ENCODE measurements around the gene MDGA2. TPM values are rescaled to one million over a fixed set of nuclear protein-coding genes. Genes with fewer than 3 reads are reported as not detected.

The MDGA2 gene
- total and polyA plus RNA-seq, 2 of the 4 experiments (the other 2 are of a cell fraction): 0.02 TPM; not detected in 1

DNA sequence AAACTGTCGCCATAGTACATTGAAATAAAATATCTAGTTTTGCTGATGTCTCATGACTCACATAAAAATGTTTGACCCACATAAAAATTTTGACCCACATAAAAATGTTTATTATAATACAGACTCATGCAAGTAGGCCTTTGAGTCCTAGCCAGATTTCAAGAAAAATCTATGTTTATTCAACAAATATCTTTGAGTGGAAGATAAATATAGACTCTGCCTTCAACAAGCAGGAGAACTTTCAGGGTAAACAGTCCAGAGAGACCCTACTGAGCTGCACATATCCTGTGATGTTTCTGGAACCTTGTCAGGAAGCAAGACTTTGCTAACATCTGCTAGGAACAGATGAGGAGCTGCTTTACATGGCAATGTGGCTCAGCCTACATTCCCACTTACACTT is 283.1 kb downstream of the MDGA2 start:
- Histone ChIP-seq H3K9me1 (ENCODE audit: insufficient read depth, low read length) (no peaks in the 10 kb centered on the region), H2BK15ac (ENCODE audit: low read depth, low read length) (no peak overlapping the region), H3K27me3 (ENCODE audit: control insufficient read depth, insufficient read depth, low read length) (no peaks in the 10 kb centered on the region), H4K5ac (ENCODE audit: low read depth, low read length) (no peak overlapping the region), H3K18ac (ENCODE audit: low read depth, low read length) (no peak overlapping the region), H3K79me1 (ENCODE audit: low read depth in 1 of 2, low read length in 2 of 2) (no peaks in the 10 kb centered on the region), H3K23ac (ENCODE audit: low read depth, low read length) (no peak overlapping the region), H3K4ac (ENCODE audit: low read depth, low read length) (no peak overlapping the region), H3K4me2 (ENCODE audit: low read depth, low read length) (no peak overlapping the region), H3K9ac (ENCODE audit: low read depth, low read length) (no peak overlapping the region), H2AFZ (replicated peaks; ENCODE audit: low read length, poor library complexity) (no peak overlapping the region), H2BK120ac (ENCODE audit: low read depth, low read length) (no peak overlapping the region), H3K36me3 (ENCODE audit: control insufficient read depth, insufficient read depth, low read length) (no peaks in the 10 kb centered on the region), H3K56ac (ENCODE audit: extremely low read depth, insufficient read depth, low read length) (no peak overlapping the region), H3K9me3 (ENCODE audit: control insufficient read depth, insufficient read depth, low read length) (peaks cover 5% of the 10 kb centered on the region), H4K20me1 (ENCODE audit: insufficient read depth, low read length) (no peaks in the 10 kb centered on the region), H2AK9ac (replicated peaks; ENCODE audit: low read depth, low read length, poor library complexity) (no peak overlapping the region), H2BK20ac (ENCODE audit: low read depth, low read length) (no peak overlapping the region), H3K27ac (ENCODE audit: insufficient read depth, low read length) (no peak overlapping the region), H3K4me3 (ENCODE audit: insufficient read depth, low read depth, low read length) (no peak overlapping the region), H2BK5ac (ENCODE audit: low read depth, low read length, poor library complexity, severe bottlenecking) (no peak overlapping the region), H3K14ac (replicated peaks; ENCODE audit: low read depth, low read length) (no peak overlapping the region), H2AK5ac (ENCODE audit: low read depth, low read length) (no peak overlapping the region), H4K8ac (ENCODE audit: low read depth in 2 of 2, low read length in 2 of 2) (no peak overlapping the region), H4K91ac (ENCODE audit: insufficient read depth, low read depth, low read length) (no peak overlapping the region), H3K4me1 (ENCODE audit: control insufficient read depth, insufficient read depth, low read length) (no peaks in the 10 kb centered on the region)
- POLR2A ChIA-PET (ENCODE audit: unreplicated experiment): no interaction called here
- CTCF ChIA-PET: no interaction called here
- intact Hi-C loops (cut with micrococcal nuclease) (no loop called here), in situ Hi-C loops (cut with MboI; ENCODE audit: low sequenced_read_pairs) (no loop called here), dilution Hi-C loops (cut with HindIII; ENCODE audit: low sequenced_read_pairs, unreplicated experiment) (no loop called here)
- no peak for ATAC-seq (ENCODE audit: low read depth)
- no TSS peak for BruUV-seq (replicated peaks)
- no peak for TF ChIP-seq NFE2L2 (IDR thresholded peaks at IDR 0.05; ENCODE audit: low read depth, low read length)
- TF ChIP-seq, protein P1, sequence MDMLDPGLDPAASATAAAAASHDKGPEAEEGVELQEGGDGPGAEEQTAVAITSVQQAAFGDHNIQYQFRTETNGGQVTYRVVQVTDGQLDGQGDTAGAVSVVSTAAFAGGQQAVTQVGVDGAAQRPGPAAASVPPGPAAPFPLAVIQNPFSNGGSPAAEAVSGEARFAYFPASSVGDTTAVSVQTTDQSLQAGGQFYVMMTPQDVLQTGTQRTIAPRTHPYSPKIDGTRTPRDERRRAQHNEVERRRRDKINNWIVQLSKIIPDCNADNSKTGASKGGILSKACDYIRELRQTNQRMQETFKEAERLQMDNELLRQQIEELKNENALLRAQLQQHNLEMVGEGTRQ (IDR thresholded peaks at IDR 0.05; ENCODE audit: low read depth, low read length): no peak
- no peak for TF ChIP-seq POLR2A (IDR thresholded peaks at IDR 0.05; ENCODE audit: low read depth, low read length)
- TF ChIP-seq, protein P2, sequence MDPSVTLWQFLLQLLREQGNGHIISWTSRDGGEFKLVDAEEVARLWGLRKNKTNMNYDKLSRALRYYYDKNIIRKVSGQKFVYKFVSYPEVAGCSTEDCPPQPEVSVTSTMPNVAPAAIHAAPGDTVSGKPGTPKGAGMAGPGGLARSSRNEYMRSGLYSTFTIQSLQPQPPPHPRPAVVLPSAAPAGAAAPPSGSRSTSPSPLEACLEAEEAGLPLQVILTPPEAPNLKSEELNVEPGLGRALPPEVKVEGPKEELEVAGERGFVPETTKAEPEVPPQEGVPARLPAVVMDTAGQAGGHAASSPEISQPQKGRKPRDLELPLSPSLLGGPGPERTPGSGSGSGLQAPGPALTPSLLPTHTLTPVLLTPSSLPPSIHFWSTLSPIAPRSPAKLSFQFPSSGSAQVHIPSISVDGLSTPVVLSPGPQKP (IDR thresholded peaks at IDR 0.05; ENCODE audit: borderline replicate concordance, low read depth, low read length): no peak
- no peak for TF ChIP-seq CHD1 (IDR thresholded peaks at IDR 0.05; ENCODE audit: low read depth, low read length)
- TF ChIP-seq MAZ (IDR thresholded peaks at IDR 0.05; ENCODE audit: borderline replicate concordance, low read depth, low read length): no peak
- TF ChIP-seq SMC3 (IDR thresholded peaks at IDR 0.05; ENCODE audit: low read depth, low read length): no peak
- TF ChIP-seq RFX5 (IDR thresholded peaks at IDR 0.05; ENCODE audit: low read depth, low read length): no peak
- TF ChIP-seq MXI1 (IDR thresholded peaks at IDR 0.05; ENCODE audit: borderline replicate concordance, low read depth, low read length): no peak
- no peak for TF ChIP-seq BHLHE40 (IDR thresholded peaks at IDR 0.05; ENCODE audit: low read depth, low read length)
- TF ChIP-seq MAFK (IDR thresholded peaks at IDR 0.05; ENCODE audit: low read depth, low read length): no peak
- TF ChIP-seq CEBPB (IDR thresholded peaks at IDR 0.05; ENCODE audit: low read depth, low read length): no peak
- TF ChIP-seq RCOR1 (IDR thresholded peaks at IDR 0.05; ENCODE audit: insufficient replicate concordance, low read length): no peak
- no peak for TF ChIP-seq RAD21 (IDR thresholded peaks at IDR 0.05; ENCODE audit: low read length)
- DNase-seq: no peak
- no CpG with 5 or more reads among the region's 1 CpG for WGBS, 2 experiments (ENCODE audit: extremely low coverage in 2 of 2, insufficient read length in 1 of 2)

Measured in IMR-90 (cell line).